K562 (cell line): ENCODE measurements around the gene RARRES2. TPM values are rescaled to one million over a fixed set of nuclear protein-coding genes. Genes with fewer than 3 reads are reported as not detected.

Experiments
- ATAC-seq: fragments of 200-7000 bp; cut with Tn5 transposase; 3 replicates; pipeline ENCODE4 v1.9.1; 2020; ENCODE audit warnings: moderate library complexity
- Bru-seq: library from RNA; stranded (reverse); fragments of 400-500 nt; gene quantifications from one replicate; lab custom pipeline; 2021; lab: Mats Ljungman, UMichigan
- BruChase-seq, 2 experiments: library from RNA; stranded (reverse); fragments of 400-500 nt; gene quantifications; one replicate each; lab custom pipeline; 2021; lab: Mats Ljungman, UMichigan
- BruUV-seq: library from RNA; stranded (reverse); fragments of 400-500 nt; replicated peaks from 2 replicates; lab custom pipeline; 2021; lab: Mats Ljungman, UMichigan
- CTCF ChIA-PET: fragments of 300-600 bp; formaldehyde crosslinking; extraction: SDS; loops from one replicate; lab custom pipeline; 2021; ENCODE audit warnings: low intra/inter-chr PET ratio; lab: Yijun Ruan, JAX
- POLR2A ChIA-PET: fragments of 300-600, 350-650 bp; sonication (Branson Sonifier 250); formaldehyde crosslinking; extraction: SDS; loops from one replicate; lab custom pipeline; 2021; ENCODE audit warnings: antibody characterized with exemption, inconsistent platforms; lab: Yijun Ruan, JAX
- DNase-seq, 4 experiments: peaks; one replicate each; pipeline versions ENCODE4 v3.0.0 to v3.0.0-alpha.2; 2011 to 2018; ENCODE audit warnings: low spot score in 3 of 4, mixed read lengths in 3 of 4; ENCODE audit errors: extremely low read depth in 1 of 4
- FAIRE-seq: peaks from 2 replicates; lab custom pipeline; 2011; peaks lifted over from hg19 to GRCh38; lab: Jason Lieb, UNC
- H2AFZ ChIP-seq: 2 replicates; pipeline ENCODE4 v1.6.0; 2011; ENCODE audit warnings: low read depth, low read length, control low read depth, inconsistent platforms
- H3K27ac ChIP-seq: fragments of 200-600 bp; 3 replicates; pipeline ENCODE4 v1.8.0; 2011; ENCODE audit warnings: low read depth, mild to moderate bottlenecking, control low read depth, inconsistent platforms, low read length, moderate library complexity, mixed read lengths; ENCODE audit errors: extremely low read depth
- H3K27me3 ChIP-seq, 2 experiments: fragments of 300-600 bp in 1 of 2; 2 replicates in 1 of 2; 3 replicates in 1 of 2; pipeline versions ENCODE4 v1.6.0 to v1.8.0; 2011; ENCODE audit warnings: inconsistent platforms in 2 of 2, low read length in 2 of 2, mild to moderate bottlenecking in 1 of 2, mixed read lengths in 1 of 2, moderate library complexity in 1 of 2; ENCODE audit not compliant: control insufficient read depth in 2 of 2, insufficient read depth in 2 of 2
- H3K36me3 ChIP-seq: fragments of 300-600 bp; 3 replicates; pipeline ENCODE4 v1.8.0; 2011; ENCODE audit warnings: mild to moderate bottlenecking, low read length, inconsistent platforms; ENCODE audit not compliant: control insufficient read depth, insufficient read depth
- H3K4me1 ChIP-seq, 2 experiments: fragments of 200-600 bp in 1 of 2; replicated peaks in 1 of 2; 2 replicates in 1 of 2; 3 replicates in 1 of 2; pipeline versions ENCODE4 v1.5.1 to v1.8.0; 2011; ENCODE audit warnings: inconsistent platforms in 2 of 2, low read length in 2 of 2, mild to moderate bottlenecking in 1 of 2, mixed read lengths in 1 of 2, moderate library complexity in 1 of 2; ENCODE audit not compliant: control insufficient read depth in 2 of 2, insufficient read depth in 2 of 2
- H3K4me2 ChIP-seq: 2 replicates; pipeline ENCODE4 v1.6.1; 2011; ENCODE audit warnings: low read length, control low read depth, inconsistent platforms, mixed read lengths; ENCODE audit not compliant: insufficient read depth
- H3K4me3 ChIP-seq: fragments of 200-600 bp; sonication (generic), shearing (Covaris generic); 2 replicates; pipeline ENCODE4 v1.5.1; 2016; ENCODE audit warnings: control low read depth, inconsistent platforms
- H3K79me2 ChIP-seq: fragments of 200-600 bp; 3 replicates; pipeline ENCODE4 v1.8.0; 2011; ENCODE audit warnings: low read length, inconsistent platforms; ENCODE audit not compliant: control insufficient read depth, insufficient read depth
- H3K9ac ChIP-seq, 2 experiments: 2 replicates each; pipeline versions ENCODE4 v1.6.0 to v1.6.1; 2011; ENCODE audit warnings: low read depth in 2 of 2, low read length in 2 of 2, control low read depth in 1 of 2, inconsistent platforms in 1 of 2, mild to moderate bottlenecking in 1 of 2, mixed read lengths in 1 of 2; ENCODE audit not compliant: insufficient read depth in 1 of 2
- H3K9me1 ChIP-seq: one replicate; pipeline ENCODE4 v1.6.0; 2011; ENCODE audit warnings: inconsistent platforms, mild to moderate bottlenecking, low read length, moderate library complexity; ENCODE audit not compliant: control insufficient read depth, insufficient read depth
- H3K9me3 ChIP-seq: replicated peaks from 2 replicates; pipeline ENCODE4 v1.5.1; 2011; ENCODE audit warnings: low read depth, low read length, inconsistent platforms; ENCODE audit not compliant: control insufficient read depth, insufficient read depth
- H4K20me1 ChIP-seq: replicated peaks from 2 replicates; pipeline ENCODE4 v1.6.1; 2011; ENCODE audit warnings: low read length, inconsistent platforms, mixed read lengths; ENCODE audit not compliant: control insufficient read depth, insufficient read depth
- CREM ChIP-seq: IDR thresholded peaks from 2 replicates; pipeline ENCODE4 v1.6.1; 2014; ENCODE audit warnings: antibody characterized with exemption, low read depth
- HDAC3 ChIP-seq: fragments of 450-650 bp; IDR thresholded peaks from 2 replicates; pipeline ENCODE4 v1.6.1; 2018; ENCODE audit warnings: borderline replicate concordance, mild to moderate bottlenecking, moderate library complexity; ENCODE audit not compliant: partially characterized antibody
- HMGN3 ChIP-seq: IDR thresholded peaks from 2 replicates; pipeline ENCODE4 v1.6.1; 2011; ENCODE audit warnings: borderline replicate concordance, low read depth, mild to moderate bottlenecking, mixed read lengths, low read length; ENCODE audit not compliant: insufficient read length; ENCODE audit errors: extremely low read depth
- OTX1 ChIP-seq: fragments of 450-650 bp; formaldehyde crosslinking; IDR thresholded peaks from 2 replicates; pipeline ENCODE4 v1.4.0; 2022; ENCODE audit warnings: mild to moderate bottlenecking
- PCBP1 ChIP-seq: fragments of 200-400 bp; formaldehyde crosslinking; IDR thresholded peaks from 2 replicates; pipeline ENCODE4 v1.6.1; 2018; ENCODE audit warnings: mild to moderate bottlenecking, low read depth, low read length; ENCODE audit not compliant: poor library complexity, severe bottlenecking
- PCBP2 ChIP-seq: fragments of 200-400 bp; formaldehyde crosslinking; IDR thresholded peaks from 2 replicates; pipeline ENCODE4 v1.6.1; 2018; ENCODE audit warnings: low read length, low read depth, mild to moderate bottlenecking, moderate library complexity; ENCODE audit not compliant: poor library complexity, severe bottlenecking
- SRSF7 ChIP-seq: fragments of 200-400 bp; formaldehyde crosslinking; optimal IDR thresholded peaks from 2 replicates; pipeline ENCODE3; 2017; ENCODE audit warnings: mild to moderate bottlenecking, low read depth, low read length
- ZNF124 ChIP-seq: sonication (generic); formaldehyde crosslinking; IDR thresholded peaks from 2 replicates; pipeline ENCODE4 v1.8.1; 2022; ENCODE audit warnings: missing genetic modification reagents
- WGBS: fragments of 100-300 bp; shearing (Covaris generic); methylation state at CpG from one replicate; pipeline ENCODE4 v1.1.6; 2016; ENCODE audit warnings: low coverage, mixed read lengths; ENCODE audit not compliant: insufficient coverage; ENCODE audit errors: missing lambda C conversion rate; 5-methylcytosine and 5-hydroxymethylcytosine counted together
- in situ Hi-C: fragments of 300-500 bp; cut with MboI; formaldehyde crosslinking; loops from 4 replicates; pipeline ENCODE4 v1.15.0; 2018; ENCODE audit warnings: inconsistent platforms, mixed read lengths
- intact Hi-C: fragments of 100-400 bp; cut with micrococcal nuclease; formaldehyde crosslinking; loops from 2 replicates; pipeline ENCODE4 v1.14.2; 2022
- long read RNA-seq, 3 experiments: library from polyadenylated mRNA in 2 of 3; library from RNA in 1 of 3; unstranded in 2 of 3; stranded (forward) in 1 of 3; transcript quantifications; one replicate each; pipeline ENCODE4 v2.0.0, GENCODE V29; 2019 to 2022
- polyA minus RNA-seq, 3 experiments: library from RNA; depleted of rRNA, polyadenylated mRNA; stranded (reverse); fragments of >200 nt; gene quantifications; 2 replicates each; pipeline ENCODE4 v1.2.3, GENCODE V29; 2011
- polyA plus RNA-seq, 8 experiments: library from polyadenylated mRNA; depleted of rRNA in 4 of 8; stranded (reverse) in 5 of 8; unstranded in 3 of 8; fragments of >200 nt; fragmentation: Nextera tagmentation in 2 of 8; fragmentation: Illumina TruSeq in 1 of 8; extraction: Ambion mirVana in 2 of 8; extraction: Trizol in 1 of 8; gene quantifications; 2 replicates each; pipeline versions ENCODE4 v1.2.1 to v1.2.3, GENCODE V29; 2011 to 2014; ENCODE audit warnings: inconsistent platforms in 1 of 8, missing spikeins in 1 of 8
- total RNA-seq, 7 experiments: library from RNA; depleted of rRNA in 6 of 7; stranded (reverse); fragments of >200 nt in 6 of 7; fragmentation: Illumina TruSeq in 2 of 7; extraction: Trizol in 2 of 7; gene quantifications; 2 replicates each; pipeline versions ENCODE4 v1.2.1 to v1.2.3, GENCODE V29; 2011 to 2021; ENCODE audit warnings: low replicate concordance in 1 of 7
- TF ChIP-seq, protein P1 (sequence below): sonication (generic); formaldehyde crosslinking; IDR thresholded peaks from 2 replicates; pipeline ENCODE4 v1.8.0; 2023; ENCODE audit warnings: mild to moderate bottlenecking, missing genetic modification reagents
- TF ChIP-seq, protein P2 (sequence below): fragments of 250-450 bp; sonication (Bioruptor Pico); IDR thresholded peaks from 2 replicates; pipeline ENCODE4 v1.9.0; 2021; ENCODE audit warnings: mild to moderate bottlenecking
- TF ChIP-seq, protein P3 (sequence below): sonication (generic); formaldehyde crosslinking; IDR thresholded peaks from 2 replicates; pipeline ENCODE4 v1.9.0; 2022; ENCODE audit warnings: mild to moderate bottlenecking, missing genetic modification reagents

Gene RARRES2
- not detected in 2 replicates for total RNA-seq (2011; cell fraction: chromatin; rRNA removed; ENCODE audit: low replicate concordance)
- total RNA-seq (2011; cell fraction: nucleolus; rRNA removed): not detected in 2 replicates
- not detected in 2 replicates for total RNA-seq (2011; cell fraction: nucleoplasm; rRNA removed)
- total RNA-seq (2014; rRNA removed): not detected in 2 replicates
- not detected in 2 replicates for total RNA-seq (2014; rRNA removed; fragmentation: Illumina TruSeq; extraction: Trizol)
- total RNA-seq (2015; rRNA removed; fragmentation: Illumina TruSeq; extraction: Trizol): not detected in 2 replicates
- 1.7 and 1.8 TPM in 2 replicates for total RNA-seq (2021)
- 0.11 TPM in 1 of 2 replicates, not detected in the other for polyA plus RNA-seq (2011; rRNA removed)
- 0.51 and 0.55 TPM in 2 replicates for polyA plus RNA-seq (2011; cell fraction: cytosol; rRNA removed)
- 0.13 and 0.26 TPM in 2 replicates for polyA plus RNA-seq (2011; cell fraction: nucleus; rRNA removed)
- polyA plus RNA-seq (2012): 0.21 and 0.33 TPM in 2 replicates
- not detected in 2 replicates for polyA plus RNA-seq (2014; fragmentation: Illumina TruSeq; extraction: Trizol)
- polyA plus RNA-seq (2014; fragmentation: Nextera tagmentation; extraction: Ambion mirVana): not detected
- 0.23 TPM in 1 of 2 replicates, not detected in the other for polyA plus RNA-seq (2014; rRNA removed)
- polyA minus RNA-seq (2011; rRNA and poly(A)+ RNA removed): not detected in 2 replicates
- not detected in 2 replicates for polyA minus RNA-seq (2011; cell fraction: cytosol; rRNA and poly(A)+ RNA removed)
- polyA minus RNA-seq (2011; cell fraction: nucleus; rRNA and poly(A)+ RNA removed): not detected in 2 replicates
- not detected for Bru-seq, nascent RNA
- BruChase-seq, experiment 1, labeled RNA remaining after a 2-hour chase: not detected
- not detected for BruChase-seq, experiment 2, labeled RNA remaining after a 6-hour chase
- long read RNA-seq, experiment 1: 0 reads
- long read RNA-seq, experiment 2: 0 reads
- long read RNA-seq, experiment 3: 0 reads

DNA sequence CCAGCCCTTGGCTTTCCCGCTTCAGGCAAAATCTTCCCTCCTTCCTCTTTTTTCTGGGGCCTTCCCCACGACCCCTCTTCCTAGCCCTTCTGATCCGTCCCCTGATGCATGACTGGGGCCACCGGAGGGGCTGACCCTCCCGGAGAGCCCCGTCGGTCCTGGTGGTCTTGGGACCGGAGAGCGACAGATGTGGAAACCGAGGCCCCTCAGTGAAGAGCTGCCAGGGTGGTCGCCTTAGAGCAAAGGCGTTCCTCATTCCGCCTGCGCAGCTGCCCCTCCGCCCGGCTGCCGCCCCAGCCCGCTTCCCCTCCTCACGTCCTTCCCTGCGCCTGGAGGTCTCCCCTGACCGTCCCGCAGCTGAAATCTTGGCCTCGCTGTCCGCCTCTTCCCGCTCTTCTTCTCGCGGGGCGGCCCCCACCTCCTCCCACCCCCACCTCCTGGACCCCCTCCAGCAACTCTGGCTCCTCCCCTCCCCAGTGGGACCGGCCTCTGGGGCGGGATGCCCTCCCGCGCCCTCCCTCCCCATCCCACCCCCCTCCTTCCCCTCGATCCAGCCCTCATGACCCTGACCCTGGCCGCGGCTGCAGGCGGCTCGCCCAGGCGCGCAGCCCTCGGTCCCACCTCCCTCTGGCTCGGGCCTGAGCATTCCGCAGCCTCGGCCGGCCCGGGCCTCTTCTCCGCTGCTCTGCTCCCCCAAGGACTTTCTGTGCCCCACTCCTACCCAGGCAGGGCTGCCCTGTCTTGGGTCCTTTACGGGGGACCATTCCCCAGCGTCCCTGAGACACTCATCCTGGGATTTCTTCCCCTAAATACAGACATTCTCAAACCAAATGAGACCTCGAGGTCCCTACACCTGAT lies at the start of gene RARRES2:
Gene RARRES2, minus strand, starts transcription at position 367 of the 858 bp plus-strand sequence. CDS start 1,020 bp downstream, outside the sequence.
- DNase-seq (peak in 2 of 4 experiments; percentile 56 to 58), ATAC-seq (peak; percentile 36), FAIRE-seq (no peak)
- no TSS peak for BruUV-seq
- Histone ChIP-seq H3K9me3 (no peaks in the 10 kb centered on the region), H3K27ac (no peak within 1 kb of the TSS), H3K9ac (peak within 1 kb of the TSS in 1 of 2 experiments; percentile 69; a peak in 2 of 4 replicates), H3K4me1 (peaks cover 0 to 36% of the 10 kb centered on the region in 2 experiments; a peak in 3 of 5 replicates), H3K4me3 (no peak within 1 kb of the TSS), H2AFZ (peak within 1 kb of the TSS; percentile 3; the same call in 1 of the 2 replicates), H3K36me3 (peaks cover 15% of the 10 kb centered on the region; the same call in 2 of the 3 replicates), H3K4me2 (no peak within 1 kb of the TSS), H4K20me1 (peaks cover 5% of the 10 kb centered on the region; the same call in 1 of the 2 replicates), H3K27me3 (peaks cover 11 to 19% of the 10 kb centered on the region in 2 experiments; a peak in 4 of 5 replicates), H3K79me2 (no peaks in the 10 kb centered on the region), H3K9me1 (peaks cover under 1% of the 10 kb centered on the region)
- WGBS: 45% methylated on average over 32 of the region's 49 CpGs
- ChIA-PET CTCF (interaction anchor here (0.5 kb wide), 1 partner anchor 27 kb away, joined by 3 read pairs; no protein-coding TSS in a partner anchor), POLR2A (interaction anchor here (1.4 kb wide), 1 partner anchor 16 kb away, joined by 6 read pairs; no protein-coding TSS in a partner anchor)
- intact Hi-C loops (no loop called here), in situ Hi-C loops (no loop called here)
- TF ChIP-seq PCBP1 (peak; percentile 64), HMGN3 (peak; percentile 14), SRSF7 (no peak), OTX1 (CRISPR knock-in tag) (no peak), CREM (no peak), HDAC3 (no peak), ZNF124 (peak; percentile 35; the same call in 1 of the 2 replicates), PCBP2 (no peak)
- TF ChIP-seq, protein P1, sequence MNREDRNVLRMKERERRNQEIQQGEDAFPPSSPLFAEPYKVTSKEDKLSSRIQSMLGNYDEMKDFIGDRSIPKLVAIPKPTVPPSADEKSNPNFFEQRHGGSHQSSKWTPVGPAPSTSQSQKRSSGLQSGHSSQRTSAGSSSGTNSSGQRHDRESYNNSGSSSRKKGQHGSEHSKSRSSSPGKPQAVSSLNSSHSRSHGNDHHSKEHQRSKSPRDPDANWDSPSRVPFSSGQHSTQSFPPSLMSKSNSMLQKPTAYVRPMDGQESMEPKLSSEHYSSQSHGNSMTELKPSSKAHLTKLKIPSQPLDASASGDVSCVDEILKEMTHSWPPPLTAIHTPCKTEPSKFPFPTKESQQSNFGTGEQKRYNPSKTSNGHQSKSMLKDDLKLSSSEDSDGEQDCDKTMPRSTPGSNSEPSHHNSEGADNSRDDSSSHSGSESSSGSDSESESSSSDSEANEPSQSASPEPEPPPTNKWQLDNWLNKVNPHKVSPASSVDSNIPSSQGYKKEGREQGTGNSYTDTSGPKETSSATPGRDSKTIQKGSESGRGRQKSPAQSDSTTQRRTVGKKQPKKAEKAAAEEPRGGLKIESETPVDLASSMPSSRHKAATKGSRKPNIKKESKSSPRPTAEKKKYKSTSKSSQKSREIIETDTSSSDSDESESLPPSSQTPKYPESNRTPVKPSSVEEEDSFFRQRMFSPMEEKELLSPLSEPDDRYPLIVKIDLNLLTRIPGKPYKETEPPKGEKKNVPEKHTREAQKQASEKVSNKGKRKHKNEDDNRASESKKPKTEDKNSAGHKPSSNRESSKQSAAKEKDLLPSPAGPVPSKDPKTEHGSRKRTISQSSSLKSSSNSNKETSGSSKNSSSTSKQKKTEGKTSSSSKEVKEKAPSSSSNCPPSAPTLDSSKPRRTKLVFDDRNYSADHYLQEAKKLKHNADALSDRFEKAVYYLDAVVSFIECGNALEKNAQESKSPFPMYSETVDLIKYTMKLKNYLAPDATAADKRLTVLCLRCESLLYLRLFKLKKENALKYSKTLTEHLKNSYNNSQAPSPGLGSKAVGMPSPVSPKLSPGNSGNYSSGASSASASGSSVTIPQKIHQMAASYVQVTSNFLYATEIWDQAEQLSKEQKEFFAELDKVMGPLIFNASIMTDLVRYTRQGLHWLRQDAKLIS: no peak
- TF ChIP-seq, protein P2, sequence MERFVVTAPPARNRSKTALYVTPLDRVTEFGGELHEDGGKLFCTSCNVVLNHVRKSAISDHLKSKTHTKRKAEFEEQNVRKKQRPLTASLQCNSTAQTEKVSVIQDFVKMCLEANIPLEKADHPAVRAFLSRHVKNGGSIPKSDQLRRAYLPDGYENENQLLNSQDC (CRISPR knock-in tag): no peak
- TF ChIP-seq, protein P3, sequence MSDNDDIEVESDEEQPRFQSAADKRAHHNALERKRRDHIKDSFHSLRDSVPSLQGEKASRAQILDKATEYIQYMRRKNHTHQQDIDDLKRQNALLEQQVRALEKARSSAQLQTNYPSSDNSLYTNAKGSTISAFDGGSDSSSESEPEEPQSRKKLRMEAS (CRISPR knock-in tag): 0 out of 2 replicates have a peak, but pooled peaks have one; percentile 11
